Aorta (tissue), 5 donors: Measurements from ENCODE around the gene PACS2. TPM values are rescaled to one million over a fixed set of nuclear protein-coding genes. Genes with fewer than 3 reads are reported as not detected.
"Not testable (repeated sequence)": the region's sequence is repeated elsewhere in the genome, so short reads cannot be mapped to it uniquely, and the experiment has no call there.

ENCODE experiments used
- ATAC-seq: fragments of 200-7000 bp; cut with Tn5 transposase; one replicate; pipeline ENCODE4 v1.9.1; 2022; ENCODE audit warnings: moderate library complexity; ENCODE audit not compliant: low FRiP score
- DNase-seq, 2 donors: peaks; one replicate each; pipeline ENCODE4 v3.0.0-alpha.2; 2020
- H3K27ac ChIP-seq, 2 donors: one replicate each; pipeline ENCODE4 v1.5.1; 2013; ENCODE audit warnings: low read length in 2 of 2, mild to moderate bottlenecking in 2 of 2, moderate library complexity in 2 of 2, control low read depth in 1 of 2, inconsistent platforms in 1 of 2, low read depth in 1 of 2
- H3K27me3 ChIP-seq, 2 donors: one replicate each; pipeline ENCODE4 v1.6.1; 2013; ENCODE audit warnings: control low read depth in 1 of 2, low read length in 1 of 2, mild to moderate bottlenecking in 1 of 2, moderate library complexity in 1 of 2; ENCODE audit not compliant: insufficient read depth in 2 of 2, control insufficient read depth in 1 of 2
- H3K36me3 ChIP-seq, 2 donors: one replicate each; pipeline ENCODE4 v1.6.1; 2013; ENCODE audit warnings: control low read depth in 1 of 2, low read length in 1 of 2, mild to moderate bottlenecking in 1 of 2; ENCODE audit not compliant: insufficient read depth in 2 of 2, control insufficient read depth in 1 of 2
- H3K4me1 ChIP-seq, 2 donors: one replicate each; pipeline ENCODE4 v1.6.1; 2013; ENCODE audit warnings: low read length in 2 of 2, control low read depth in 1 of 2, mild to moderate bottlenecking in 1 of 2, moderate library complexity in 1 of 2; ENCODE audit not compliant: insufficient read depth in 2 of 2, control insufficient read depth in 1 of 2
- H3K4me3 ChIP-seq, 2 donors: one replicate each; pipeline ENCODE4 v1.5.1; 2013; ENCODE audit warnings: low read length in 2 of 2, control low read depth in 1 of 2, mild to moderate bottlenecking in 1 of 2
- H3K9me3 ChIP-seq: one replicate; pipeline ENCODE4 v1.6.1; 2013; ENCODE audit warnings: mild to moderate bottlenecking, low read length; ENCODE audit not compliant: control insufficient read depth
- WGBS, 2 donors: extraction: QIAGEN DNeasy Blood & Tissue Kit; methylation state at CpG; one replicate each; pipeline ENCODE4 v1.1.7; 2013; 5-methylcytosine and 5-hydroxymethylcytosine counted together
- intact Hi-C, 2 donors: fragments of 100-400 bp; cut with DNase I; formaldehyde crosslinking; loops; one replicate each; pipeline versions ENCODE4 v1.14.2 to v1.15.0; 2022
- polyA plus RNA-seq, 2 donors: library from polyadenylated mRNA; stranded (reverse); fragments of 200-250 nt; gene quantifications; one replicate each; pipeline ENCODE4 v1.2.3, GENCODE V29; 2013
- total RNA-seq, 2 donors: library from RNA; stranded (reverse); fragmentation: NEBNext Ultra II Directional; extraction: Animal tissue kit (Norgen Biotek cat#: 25700); gene quantifications; one replicate each; pipeline ENCODE4 v1.2.1, GENCODE V29; 2021
- donor health status: healthy with polysubstance abuse.
- donor health status: Bipolar disorder and iron deficiency.
- donor health status: DM: no; HTN: no; CAD: no.
- donor health status: DM: no; HTN: no; CAD: no.
- donor health status: DM: yes; HTN: yes; CAD: no.

Gene PACS2
- total and polyA plus RNA-seq, 4 donors = 17.2 to 140 (median 84.9) TPM

DNA sequence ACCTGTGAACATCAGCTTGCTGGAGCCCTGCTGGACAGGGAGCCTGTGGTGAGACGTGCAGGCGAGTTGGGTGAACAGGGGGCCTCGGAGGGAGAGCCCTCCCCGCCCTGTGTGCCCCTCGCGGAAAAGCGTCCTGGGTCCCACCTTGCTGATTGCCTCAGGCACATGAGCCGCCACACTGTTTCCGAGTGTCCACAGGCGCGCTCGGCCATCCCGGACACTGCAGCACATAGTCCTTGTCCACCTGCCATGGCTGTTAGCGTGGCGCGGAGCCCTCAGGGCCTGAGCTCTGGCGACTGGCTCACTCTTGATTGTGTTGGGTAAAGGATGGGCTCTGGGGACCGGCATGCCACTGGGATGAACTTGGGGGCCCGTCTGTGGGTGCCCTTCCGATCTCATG is 40.0 kb downstream of the PACS2 start:
- intact Hi-C loops = loop anchor here in 1 of 2 donors (5.0 kb wide), 1 partner anchor 262 kb away; no protein-coding TSS in a partner anchor
- Histone ChIP-seq H3K27ac (no peak overlapping the region), H3K4me1 (no peaks in the 10 kb centered on the region), H3K36me3 (no peaks in the 10 kb centered on the region), H3K9me3 (no peaks in the 10 kb centered on the region), H3K27me3 (no peaks in the 10 kb centered on the region), H3K4me3 (no peak overlapping the region)
- ATAC-seq (no peak), DNase-seq (no peak)
- 95 to 97% methylated on average over 20 of the region's 20 CpGs for WGBS, 2 donors

- H3K36me3 ChIP-seq = no peaks in the 10 kb centered on the region
- WGBS, 2 donors = 92 to 93% methylated on average over 27 of the region's 27 CpGs
- intact Hi-C loops = no loop called here
These were observed 40.6 kb downstream of the PACS2 start for GRCh38 chr14:105355049-105355575.

GRCh38 chr14:105355850-105356604 is 41.5 kb downstream of the PACS2 start:
- 89 to 90% methylated on average over 22 of the region's 22 CpGs for WGBS, 2 donors
- no peak overlapping the region for H3K27ac ChIP-seq
- H3K36me3 ChIP-seq = no peaks in the 10 kb centered on the region
- no peaks in the 10 kb centered on the region for H3K27me3 ChIP-seq
- DNase-seq = no peak
- H3K9me3 ChIP-seq = no peaks in the 10 kb centered on the region
- H3K4me3 ChIP-seq = no peak overlapping the region
- no peaks in the 10 kb centered on the region for H3K4me1 ChIP-seq
- intact Hi-C loops = no loop called here
- ATAC-seq = no peak

More at GRCh38 chr14:105355049-105355575, 40.6 kb downstream of the PACS2 start:
- Histone ChIP-seq H3K9me3 (no peaks in the 10 kb centered on the region), H3K27me3 (no peaks in the 10 kb centered on the region), H3K4me1 (no peaks in the 10 kb centered on the region), H3K27ac (no peak overlapping the region), H3K4me3 (no peak overlapping the region)
- no peak for DNase-seq
- no peak for ATAC-seq

DNA sequence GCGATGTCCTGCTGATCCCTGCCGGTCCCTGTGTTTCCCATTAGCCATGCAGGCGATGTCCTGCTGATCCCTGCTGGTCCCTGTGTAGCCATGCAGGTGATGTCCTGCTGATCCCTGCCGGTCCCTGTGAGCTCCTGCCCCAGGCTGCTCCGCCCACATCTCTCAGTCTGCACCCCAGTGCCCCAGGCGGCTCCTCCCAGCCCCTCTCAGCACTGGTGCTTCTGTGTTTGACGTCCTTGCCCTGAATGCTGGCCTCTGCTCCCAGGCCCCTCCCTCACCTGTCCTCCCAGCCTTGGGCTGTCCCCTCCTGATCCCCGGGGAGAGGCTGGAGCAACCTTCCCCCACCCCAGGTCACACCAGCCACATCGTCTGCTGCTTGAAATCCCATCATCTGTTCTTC is 42.4 kb downstream of the PACS2 start:
- no peak overlapping the region for H3K27ac ChIP-seq
- intact Hi-C loops = no loop called here
- 83 to 86% methylated on average over 9 of the region's 9 CpGs for WGBS, 2 donors
- H3K4me3 ChIP-seq = no peak overlapping the region
- no peaks in the 10 kb centered on the region for H3K9me3 ChIP-seq
- no peaks in the 10 kb centered on the region for H3K36me3 ChIP-seq
- no peaks in the 10 kb centered on the region for H3K4me1 ChIP-seq
- no peak for DNase-seq
- no peak for ATAC-seq
- no peaks in the 10 kb centered on the region for H3K27me3 ChIP-seq

DNA sequence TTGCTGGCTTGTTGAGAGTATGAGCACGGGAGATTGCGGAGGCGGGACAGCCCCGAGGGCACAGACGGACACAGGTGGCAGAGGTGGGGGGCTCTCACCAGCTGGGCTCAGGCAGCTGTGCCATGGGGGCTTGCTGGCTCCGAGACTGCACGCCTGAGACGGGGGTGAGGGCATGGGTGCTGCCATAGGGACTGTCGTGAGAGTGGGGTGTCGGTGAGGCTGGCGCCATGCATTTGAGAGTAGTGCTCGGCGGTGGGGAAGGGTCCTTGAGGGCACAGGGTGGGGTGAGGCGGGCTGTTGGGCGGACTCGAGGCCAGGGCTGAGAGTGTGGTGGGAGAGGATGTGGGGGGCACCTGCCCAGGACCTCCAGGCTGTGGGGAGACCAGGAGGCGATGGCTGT is 43.1 kb downstream of the PACS2 start:
- H3K27ac ChIP-seq = no peak overlapping the region
- peak; percentile 15 for ATAC-seq
- WGBS, 2 donors = 92 to 96% methylated on average over 17 of the region's 17 CpGs
- DNase-seq = no peak
- no peak overlapping the region for H3K4me3 ChIP-seq
- no peaks in the 10 kb centered on the region for H3K9me3 ChIP-seq
- H3K4me1 ChIP-seq = no peaks in the 10 kb centered on the region
- no peaks in the 10 kb centered on the region for H3K27me3 ChIP-seq
- intact Hi-C loops = no loop called here
- no peaks in the 10 kb centered on the region for H3K36me3 ChIP-seq

- WGBS, 2 donors = 93 to 95% methylated on average over 25 of the region's 25 CpGs
- no peak overlapping the region for H3K27ac ChIP-seq
- intact Hi-C loops = no loop called here
- no peaks in the 10 kb centered on the region for H3K9me3 ChIP-seq
- H3K4me3 ChIP-seq = no peak overlapping the region
- no peaks in the 10 kb centered on the region for H3K27me3 ChIP-seq
- ATAC-seq (peak; percentile 40), DNase-seq (no peak)
- no peaks in the 10 kb centered on the region for H3K4me1 ChIP-seq
- H3K36me3 ChIP-seq = no peaks in the 10 kb centered on the region
These were observed 43.7 kb downstream of the PACS2 start for GRCh38 chr14:105358140-105358846.

- Histone ChIP-seq H3K27me3 (no peaks in the 10 kb centered on the region), H3K4me1 (no peaks in the 10 kb centered on the region), H3K36me3 (no peaks in the 10 kb centered on the region), H3K4me3 (no peak overlapping the region), H3K27ac (no peak overlapping the region), H3K9me3 (no peaks in the 10 kb centered on the region)
- 94 to 97% methylated on average over 16 of the region's 16 CpGs for WGBS, 2 donors
- intact Hi-C loops = no loop called here
- DNase-seq (no peak), ATAC-seq (no peak)
These were observed 44.4 kb downstream of the PACS2 start for GRCh38 chr14:105358943-105359342.

DNA sequence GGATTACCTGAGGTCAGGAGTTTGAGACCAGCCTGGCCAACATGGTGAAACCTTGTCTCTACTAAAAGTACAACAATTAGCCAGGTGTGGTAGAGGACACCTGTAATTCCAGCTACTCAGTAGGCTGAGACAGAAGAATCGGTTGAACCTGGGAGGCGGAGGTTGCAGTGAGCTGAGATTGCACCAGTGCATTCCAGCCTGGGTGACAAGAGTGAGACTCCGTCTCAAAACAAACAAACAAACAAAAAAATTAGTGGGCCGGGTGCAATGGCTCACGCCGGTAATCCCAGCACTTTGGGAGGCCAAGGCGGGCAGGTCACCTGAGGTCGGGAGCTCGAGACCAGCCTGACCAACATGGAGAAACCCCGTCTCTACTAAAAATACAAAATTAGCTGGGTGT is 46.9 kb downstream of the PACS2 start:
- H3K36me3 ChIP-seq, intact Hi-C loops, H3K27ac ChIP-seq, H3K27me3 ChIP-seq, H3K4me1 ChIP-seq, H3K4me3 ChIP-seq, DNase-seq, ATAC-seq, H3K9me3 ChIP-seq: not testable (repeated sequence)
- WGBS, 2 donors = 93 to 96% methylated on average over 8 to 10 of the region's 10 CpGs
